MM.1S (cell line): ENCODE results near the gene SMPD3.

ENCODE experiments used
- DNase-seq: peaks from one replicate; pipeline ENCODE4 v3.0.0-alpha.2; 2015
- H2AFZ ChIP-seq: fragments of 300-600 bp; sonication (generic); 2 replicates; pipeline ENCODE4 v1.6.0; 2016; ENCODE audit warnings: antibody characterized with exemption, low read length
- H3F3A ChIP-seq: fragments of 300-600 bp; sonication (generic); 2 replicates; pipeline ENCODE4 v1.6.1; 2016; ENCODE audit warnings: mild to moderate bottlenecking, antibody characterized with exemption, low read length, moderate library complexity, mixed read lengths; ENCODE audit not compliant: insufficient read depth
- H3K27ac ChIP-seq: fragments of 300-600 bp; sonication (generic); 2 replicates; pipeline ENCODE4 v1.5.1; 2016; ENCODE audit warnings: mild to moderate bottlenecking, low read length
- H3K27me3 ChIP-seq: fragments of 300-600 bp; sonication (generic); replicated peaks from 2 replicates; pipeline ENCODE4 v1.6.0; 2016; ENCODE audit warnings: low read length; ENCODE audit not compliant: insufficient read depth
- H3K36me3 ChIP-seq: fragments of 300-600 bp; sonication (generic); replicated peaks from 2 replicates; pipeline ENCODE4 v1.6.1; 2016; ENCODE audit warnings: mild to moderate bottlenecking, low read length, mixed read lengths; ENCODE audit not compliant: insufficient read depth
- H3K4me1 ChIP-seq: fragments of 300-600 bp; sonication (generic); 2 replicates; pipeline ENCODE4 v1.6.1; 2016; ENCODE audit warnings: low read length, mixed read lengths
- H3K4me2 ChIP-seq: fragments of 300-600 bp; sonication (generic); 2 replicates; pipeline ENCODE4 v1.6.0; 2016; ENCODE audit warnings: low read depth, low read length
- H3K4me3 ChIP-seq: fragments of 300-600 bp; sonication (generic); 2 replicates; pipeline ENCODE4 v1.5.1; 2016; ENCODE audit warnings: low read length, mixed read lengths
- H3K79me2 ChIP-seq: fragments of 300-600 bp; sonication (generic); 2 replicates; pipeline ENCODE4 v1.6.1; 2016; ENCODE audit warnings: mixed run types, low read length, mixed read lengths
- H3K9ac ChIP-seq: fragments of 300-600 bp; sonication (generic); 2 replicates; pipeline ENCODE4 v1.6.1; 2016; ENCODE audit warnings: low read length, mixed read lengths
- H3K9me2 ChIP-seq: fragments of 300-600 bp; sonication (generic); replicated peaks from 2 replicates; pipeline ENCODE4 v1.6.1; 2016; ENCODE audit warnings: mild to moderate bottlenecking, low read length, mixed read lengths; ENCODE audit not compliant: insufficient read depth
- H3K9me3 ChIP-seq: fragments of 300-600 bp; sonication (generic); replicated peaks from 2 replicates; pipeline ENCODE4 v1.6.1; 2016; ENCODE audit warnings: mild to moderate bottlenecking, low read length, mixed read lengths; ENCODE audit not compliant: insufficient read depth
- H4K20me1 ChIP-seq: fragments of 300-600 bp; sonication (generic); 2 replicates; pipeline ENCODE4 v1.6.1; 2016; ENCODE audit warnings: mild to moderate bottlenecking, low read length, moderate library complexity, mixed read lengths; ENCODE audit not compliant: insufficient read depth
- EZH2 ChIP-seq: fragments of 300-600 bp; sonication (generic); optimal IDR thresholded peaks from 2 replicates; pipeline ENCODE3; 2017; ENCODE audit warnings: low read depth, mild to moderate bottlenecking, antibody characterized with exemption, low read length, mixed read lengths
- EZH2phosphoT487 ChIP-seq: fragments of 300-600 bp; sonication (generic); IDR thresholded peaks from 2 replicates; pipeline ENCODE4 v1.6.1; 2018; ENCODE audit warnings: antibody characterized with exemption, low read length
- TF ChIP-seq, protein P1 (sequence below): fragments of 300-600 bp; sonication (generic); IDR thresholded peaks from 2 replicates; pipeline ENCODE4 v1.5.1; 2016; ENCODE audit warnings: antibody characterized with exemption, low read length, mixed read lengths

SMPD3 gene

GRCh38 chr16:68362947-68363657, 85.2 kb downstream of the SMPD3 start:
- no peak for DNase-seq
- H3K9me3 ChIP-seq: no peaks in the 10 kb centered on the region
- no peaks in the 10 kb centered on the region for H3K9me2 ChIP-seq
- H3K36me3 ChIP-seq: 0 out of 2 replicates have a peak, but pooled peaks cover 3% of the 10 kb centered on the region
- 0 out of 2 replicates have a peak, but pooled peaks cover 5% of the 10 kb centered on the region for H3F3A ChIP-seq
- no peaks in the 10 kb centered on the region for H4K20me1 ChIP-seq
- H3K27me3 ChIP-seq: no peaks in the 10 kb centered on the region
- TF ChIP-seq EZH2phosphoT487 (no peak), EZH2 (no peak)
- TF ChIP-seq, protein P1, sequence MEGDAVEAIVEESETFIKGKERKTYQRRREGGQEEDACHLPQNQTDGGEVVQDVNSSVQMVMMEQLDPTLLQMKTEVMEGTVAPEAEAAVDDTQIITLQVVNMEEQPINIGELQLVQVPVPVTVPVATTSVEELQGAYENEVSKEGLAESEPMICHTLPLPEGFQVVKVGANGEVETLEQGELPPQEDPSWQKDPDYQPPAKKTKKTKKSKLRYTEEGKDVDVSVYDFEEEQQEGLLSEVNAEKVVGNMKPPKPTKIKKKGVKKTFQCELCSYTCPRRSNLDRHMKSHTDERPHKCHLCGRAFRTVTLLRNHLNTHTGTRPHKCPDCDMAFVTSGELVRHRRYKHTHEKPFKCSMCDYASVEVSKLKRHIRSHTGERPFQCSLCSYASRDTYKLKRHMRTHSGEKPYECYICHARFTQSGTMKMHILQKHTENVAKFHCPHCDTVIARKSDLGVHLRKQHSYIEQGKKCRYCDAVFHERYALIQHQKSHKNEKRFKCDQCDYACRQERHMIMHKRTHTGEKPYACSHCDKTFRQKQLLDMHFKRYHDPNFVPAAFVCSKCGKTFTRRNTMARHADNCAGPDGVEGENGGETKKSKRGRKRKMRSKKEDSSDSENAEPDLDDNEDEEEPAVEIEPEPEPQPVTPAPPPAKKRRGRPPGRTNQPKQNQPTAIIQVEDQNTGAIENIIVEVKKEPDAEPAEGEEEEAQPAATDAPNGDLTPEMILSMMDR: no peak
- H2AFZ ChIP-seq: no peak overlapping the region
- peaks cover 5% of the 10 kb centered on the region; the same call in 1 of the 2 replicates for H3K79me2 ChIP-seq
- H3K4me1 ChIP-seq: peaks cover 14% of the 10 kb centered on the region
- no peak overlapping the region for H3K27ac ChIP-seq
- H3K4me2 ChIP-seq: no peak overlapping the region
- H3K4me3 ChIP-seq: no peak overlapping the region
- no peak overlapping the region for H3K9ac ChIP-seq

DNA sequence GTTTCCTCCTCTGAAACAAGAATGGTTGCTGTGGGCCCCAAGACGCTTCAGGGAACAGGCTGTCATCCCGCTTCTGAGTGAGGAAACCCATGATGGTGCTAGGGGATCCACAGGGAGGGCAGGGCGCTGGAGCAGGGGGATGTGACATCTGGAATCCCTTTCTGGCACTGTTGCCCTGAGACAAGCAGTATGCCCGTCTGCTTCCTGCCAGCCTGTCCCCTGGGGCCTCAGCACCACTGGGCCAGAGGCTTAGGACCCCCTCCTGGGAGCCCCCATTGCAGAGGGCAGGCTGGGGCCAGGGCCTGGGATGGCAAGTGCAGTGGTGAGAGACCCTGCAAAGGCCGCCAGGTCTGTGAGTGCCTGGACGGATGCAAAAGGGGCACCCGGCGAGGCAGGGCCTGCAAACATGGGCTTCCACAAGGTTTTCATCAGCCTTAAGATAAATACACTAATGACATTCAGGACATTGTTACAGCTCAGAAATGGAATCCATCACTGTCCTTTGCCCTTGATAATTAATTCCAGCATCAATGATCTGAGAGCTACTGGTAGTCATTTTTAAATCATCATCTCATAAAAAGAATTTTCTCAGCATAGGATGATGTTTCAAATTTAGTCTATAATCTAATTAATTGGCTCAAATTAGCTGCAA, 85.9 kb downstream of the SMPD3 start:
- Histone ChIP-seq H3K36me3 (0 out of 2 replicates have a peak, but pooled peaks cover 4% of the 10 kb centered on the region), H3F3A (no peaks in the 10 kb centered on the region), H3K9me2 (no peaks in the 10 kb centered on the region), H4K20me1 (no peaks in the 10 kb centered on the region), H3K9ac (no peak overlapping the region), H3K27me3 (no peaks in the 10 kb centered on the region), H3K79me2 (0 out of 2 replicates have a peak, but pooled peaks cover 3% of the 10 kb centered on the region), H3K4me3 (no peak overlapping the region), H3K9me3 (no peaks in the 10 kb centered on the region), H3K4me1 (peaks cover 14% of the 10 kb centered on the region), H3K27ac (no peak overlapping the region), H2AFZ (no peak overlapping the region), H3K4me2 (no peak overlapping the region)
- no peak for DNase-seq
- TF ChIP-seq EZH2 (no peak), EZH2phosphoT487 (no peak)
- TF ChIP-seq, protein P1: no peak

DNA sequence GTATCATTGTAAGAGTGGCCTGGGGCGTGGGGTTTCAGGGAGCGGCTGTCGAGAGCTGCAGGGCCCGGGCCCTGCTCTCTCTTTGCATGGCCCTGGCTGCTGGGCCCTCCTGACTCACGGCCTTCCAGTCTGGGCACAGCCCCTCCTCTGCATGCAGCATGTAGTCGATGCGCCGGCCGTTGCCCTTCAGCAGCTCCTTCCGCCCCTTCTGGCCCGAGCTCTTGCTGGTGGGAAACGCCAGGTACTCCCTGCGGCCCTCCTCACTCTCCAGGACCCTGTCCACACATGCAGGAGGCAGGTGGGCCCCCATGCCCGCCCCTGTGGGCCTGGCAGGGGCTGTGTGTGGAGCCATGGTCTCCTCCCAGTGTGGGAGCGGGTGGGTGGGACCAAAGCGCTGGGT, 86.8 kb downstream of the SMPD3 start:
- Histone ChIP-seq H3K79me2 (0 out of 2 replicates have a peak, but pooled peaks cover 8% of the 10 kb centered on the region), H2AFZ (no peak overlapping the region), H3K9me3 (no peaks in the 10 kb centered on the region), H3K36me3 (0 out of 2 replicates have a peak, but pooled peaks cover 4% of the 10 kb centered on the region), H4K20me1 (no peaks in the 10 kb centered on the region), H3K4me1 (peaks cover 20% of the 10 kb centered on the region), H3K4me3 (no peak overlapping the region), H3K27ac (no peak overlapping the region), H3K9me2 (no peaks in the 10 kb centered on the region), H3F3A (peaks cover 3% of the 10 kb centered on the region; the same call in 1 of the 2 replicates), H3K27me3 (no peaks in the 10 kb centered on the region), H3K4me2 (no peak overlapping the region), H3K9ac (no peak overlapping the region)
- TF ChIP-seq, protein P1: no peak
- TF ChIP-seq EZH2phosphoT487: no peak
- TF ChIP-seq EZH2: no peak
- no peak for DNase-seq
